GM19238 (cell line): ENCODE data around the gene ABHD2.

Source experiments
- DNase-seq: peaks from one replicate; pipeline ENCODE4 v3.0.0; 2011; ENCODE audit warnings: low spot score; ENCODE audit not compliant: insufficient read length

Gene ABHD2

DNA sequence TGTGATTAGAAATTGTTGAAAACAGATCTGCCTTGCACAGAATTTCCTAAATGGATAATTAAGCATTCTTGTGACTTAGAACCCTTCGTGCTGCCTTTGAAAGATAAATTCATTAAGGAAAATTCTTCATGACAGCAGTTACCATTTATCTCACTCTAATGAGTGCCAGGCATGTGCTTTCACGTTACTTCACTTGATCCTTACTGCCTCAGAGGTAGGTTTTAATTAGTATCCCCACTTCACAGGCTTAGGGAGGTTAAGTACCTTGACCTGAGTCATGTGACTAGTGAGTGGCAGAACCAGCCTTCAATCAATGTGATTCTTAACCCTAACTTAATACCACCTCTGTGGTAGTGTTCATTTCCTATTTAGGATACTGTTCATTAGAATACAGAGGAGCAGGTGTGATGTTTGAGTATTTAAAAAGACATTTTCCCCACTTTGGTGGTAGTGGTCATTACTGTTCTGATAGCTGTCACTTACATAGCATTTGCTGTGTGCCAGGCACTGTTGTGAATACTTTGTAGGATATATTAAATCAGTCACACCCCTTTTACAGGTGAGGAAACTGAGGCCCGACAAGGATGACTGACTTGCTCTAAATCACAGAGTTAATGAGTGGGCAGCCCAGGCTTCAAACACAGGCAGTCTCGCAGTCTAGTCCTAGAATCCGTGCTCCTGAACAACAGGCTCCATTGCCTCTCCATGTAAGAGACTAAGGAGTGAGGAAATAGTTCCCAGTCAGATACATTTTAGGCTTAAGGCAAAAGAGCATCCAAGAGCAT, 75.2 kb downstream of the ABHD2 start:
- no peak for DNase-seq

DNA sequence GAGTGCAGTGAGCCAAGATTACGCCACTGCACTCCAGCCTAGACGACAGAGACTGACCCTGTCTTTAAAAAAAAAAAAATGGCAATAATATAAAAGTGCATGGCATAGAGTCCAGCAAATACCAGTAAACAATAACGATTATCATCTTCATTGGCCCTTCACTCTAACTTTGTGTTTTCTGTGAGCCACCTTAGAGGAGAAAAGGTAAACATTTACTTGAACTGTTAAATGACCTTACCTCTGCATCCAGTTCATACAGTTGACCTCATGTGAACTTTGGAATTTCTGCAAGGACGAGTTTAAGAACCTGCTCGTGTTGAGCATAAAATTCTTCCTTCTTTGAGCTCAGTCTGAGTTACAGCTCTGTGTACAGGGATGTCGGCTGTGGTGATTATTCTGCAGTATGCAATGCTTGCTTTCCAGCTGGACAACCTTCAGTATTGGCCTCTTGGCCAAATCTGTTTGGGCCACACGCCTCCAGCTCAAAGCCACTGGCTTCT, 76.5 kb downstream of the ABHD2 start:
- DNase-seq: no peak

DNA sequence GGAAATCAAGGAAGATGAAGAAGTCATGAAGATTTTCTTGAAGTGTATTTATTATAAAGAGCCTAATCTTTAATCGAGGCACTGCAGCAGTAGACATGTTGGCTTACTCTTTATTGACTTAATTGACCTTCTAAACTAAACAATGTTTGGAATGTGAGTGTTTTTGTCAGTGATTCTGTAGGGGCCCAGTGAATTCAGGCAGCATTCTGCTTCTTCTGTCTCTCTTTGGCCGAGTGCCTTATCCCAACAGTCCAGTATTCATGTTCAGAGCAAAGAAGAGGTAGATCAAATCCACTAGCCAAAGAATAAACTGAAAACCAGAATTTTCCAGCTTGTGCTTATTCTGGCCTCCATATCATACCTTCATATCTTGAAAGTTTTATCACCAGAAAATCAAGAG, 77.4 kb downstream of the ABHD2 start:
- DNase-seq: no peak

DNA sequence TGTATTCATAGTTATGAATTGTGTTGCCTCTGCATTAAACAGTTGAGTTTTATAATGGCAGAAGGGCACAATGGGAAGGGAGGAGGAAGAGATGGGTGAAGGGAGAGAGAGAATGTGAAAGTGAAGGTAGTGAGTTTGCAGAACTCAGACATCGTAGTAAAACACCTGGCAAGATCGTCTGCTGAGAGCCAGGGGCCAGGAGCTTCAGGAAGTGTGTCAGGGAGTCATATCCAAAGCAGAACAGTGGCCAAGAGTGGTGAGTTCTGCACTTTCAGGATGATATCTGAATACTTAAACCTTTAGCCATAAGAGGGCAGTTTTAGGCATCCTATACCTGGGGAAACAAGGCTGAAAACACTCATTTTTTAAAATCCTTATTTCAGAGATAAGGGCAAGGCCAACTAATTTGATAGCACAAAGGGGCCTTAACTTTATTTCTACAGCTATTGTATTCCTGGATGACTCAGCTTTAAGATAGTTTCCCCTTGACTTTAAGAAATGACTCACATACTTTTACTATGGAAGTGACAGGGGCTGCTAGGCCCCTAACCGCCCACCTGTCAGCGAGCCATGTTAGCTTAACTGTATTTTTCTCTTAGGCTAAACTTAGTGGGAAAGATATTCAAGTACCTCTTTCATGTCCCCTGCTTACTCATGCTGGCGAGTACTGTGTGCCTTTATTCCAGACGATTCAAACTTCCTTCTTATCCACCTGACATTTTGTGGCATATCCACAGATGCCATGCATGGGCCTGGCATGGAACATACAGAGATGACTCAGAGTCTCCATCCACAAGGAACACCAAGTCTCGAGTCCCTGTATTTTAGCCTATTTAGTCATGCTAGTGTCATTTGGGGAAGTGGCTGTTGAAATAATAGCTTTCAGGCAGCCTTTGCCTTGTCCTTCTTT, 79.3 kb downstream of the ABHD2 start:
- peak; percentile 26 for DNase-seq

DNA sequence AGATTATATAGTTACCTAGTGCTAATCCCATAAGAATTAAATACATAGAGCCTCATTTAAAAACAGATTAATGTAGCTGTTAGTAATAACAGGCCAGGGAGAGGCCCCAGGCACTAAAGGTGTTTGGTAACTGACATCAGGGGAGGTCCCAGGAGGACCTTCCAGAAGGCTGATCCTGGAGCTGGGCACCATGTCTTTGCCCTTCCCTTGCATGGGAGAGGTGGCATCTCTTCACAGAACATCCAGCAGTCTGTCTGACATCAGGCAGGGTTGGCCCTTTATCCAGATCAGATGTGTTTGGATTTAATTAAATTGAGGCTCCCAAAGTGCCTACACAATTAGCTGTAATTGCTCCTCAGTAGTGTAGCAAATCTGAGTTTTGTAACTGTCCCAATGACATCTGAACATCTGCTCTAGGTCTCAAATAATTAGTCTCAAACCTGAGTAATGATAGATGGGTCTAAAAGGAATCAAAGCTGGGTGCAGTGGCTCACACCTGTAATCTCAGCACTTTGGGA, 80.1 kb downstream of the ABHD2 start:
- DNase-seq: no peak

DNA sequence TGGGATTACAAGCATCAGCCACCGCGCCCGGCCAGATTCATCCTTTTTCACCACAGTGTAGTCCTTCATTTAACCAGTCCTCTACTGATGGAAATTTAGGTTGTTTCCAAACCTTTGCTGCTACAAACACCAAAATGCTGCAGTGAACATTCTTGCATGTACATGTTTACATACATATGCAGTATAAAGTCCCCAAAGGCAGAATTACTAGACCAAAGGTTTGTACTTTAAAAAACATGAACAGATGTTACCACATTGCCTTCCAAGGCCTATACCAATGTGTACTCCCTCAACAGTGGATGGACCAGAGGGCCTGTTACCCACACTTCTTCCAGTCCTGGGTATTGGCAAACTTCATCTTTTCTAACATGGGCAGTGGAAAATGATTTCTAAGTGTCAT, 82.1 kb downstream of the ABHD2 start:
- DNase-seq: no peak

DNA sequence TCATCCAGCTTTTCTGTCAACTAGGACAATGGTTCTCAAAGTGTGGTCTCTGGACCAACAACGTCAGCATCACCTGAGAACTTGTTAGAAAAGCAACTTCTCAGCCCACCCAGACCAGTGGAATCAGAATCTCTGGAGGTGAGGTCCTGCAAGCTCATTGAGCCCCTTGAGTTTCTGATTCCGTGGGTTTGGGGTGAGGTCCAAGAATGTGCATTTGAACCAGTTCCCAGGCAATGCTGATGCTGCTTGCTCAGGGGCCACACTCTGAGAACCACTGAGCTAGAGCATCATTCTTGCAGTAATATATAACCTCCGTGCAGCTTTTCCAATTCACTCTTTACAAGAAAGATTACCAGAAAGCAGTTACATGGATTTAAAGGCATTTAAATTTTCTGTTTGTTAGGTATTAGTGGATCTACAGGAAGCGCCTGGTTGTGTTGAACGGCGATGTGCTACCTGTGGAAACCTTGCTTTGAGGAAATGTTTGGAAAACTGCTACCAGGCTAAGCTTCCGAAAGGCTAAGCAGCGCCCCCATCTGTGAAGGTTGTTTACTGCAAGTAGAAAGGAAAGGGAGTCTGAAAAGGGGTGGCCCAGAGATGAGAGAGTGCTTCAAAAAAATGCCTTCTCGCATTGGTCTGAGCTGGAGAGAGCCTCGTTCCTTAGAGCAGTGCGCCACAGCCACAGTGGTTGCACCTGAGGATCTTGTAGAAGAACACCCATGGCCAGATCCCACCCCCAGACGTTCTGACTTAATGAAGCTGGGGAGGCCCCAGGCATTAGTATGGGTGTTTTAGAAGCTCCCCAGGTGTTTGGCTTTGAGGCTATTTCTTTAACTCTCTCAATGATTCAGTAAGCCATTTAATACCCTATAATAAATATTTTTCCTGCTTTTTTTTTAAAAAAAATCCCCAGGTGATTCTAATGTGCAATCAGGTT, 83.1 kb downstream of the ABHD2 start:
- DNase-seq: no peak

DNA sequence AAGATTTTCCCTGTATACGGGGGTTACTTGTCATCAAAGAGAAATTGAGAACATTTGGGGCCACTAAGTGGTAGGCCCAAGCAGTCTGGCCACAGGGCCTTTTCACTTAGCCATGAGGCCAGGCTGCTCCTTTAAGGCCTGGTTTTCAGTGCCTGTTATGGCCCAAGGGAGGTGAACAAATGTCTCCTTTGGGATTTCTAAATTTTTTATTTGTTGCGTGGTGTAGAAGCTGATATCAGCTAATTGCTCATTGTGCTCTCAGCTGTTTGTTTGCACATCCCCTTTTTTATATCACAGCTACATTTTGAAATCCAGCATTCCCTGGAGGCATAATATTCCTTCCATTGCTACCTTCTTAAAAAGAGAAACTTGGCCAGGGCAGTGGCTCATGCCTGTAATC, 84.7 kb downstream of the ABHD2 start:
- no peak for DNase-seq

DNA sequence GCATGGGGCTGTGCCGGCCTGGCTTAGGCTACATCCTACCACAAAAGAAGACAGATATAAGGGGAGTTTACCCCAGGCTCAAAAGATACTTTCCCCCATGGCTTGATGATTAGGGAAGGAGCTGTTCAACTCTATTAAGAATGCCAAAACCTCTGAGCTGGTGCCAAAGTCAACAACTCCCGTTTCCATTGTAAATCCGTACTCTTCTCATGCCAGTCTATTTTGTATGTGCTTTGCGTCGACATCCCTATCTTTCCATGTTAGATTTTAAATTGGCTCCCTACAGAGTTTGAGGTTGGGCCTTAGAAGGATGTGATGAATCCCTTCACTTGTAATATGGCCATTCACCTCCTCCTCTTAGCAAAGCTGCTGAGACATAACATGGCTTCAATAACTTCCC, 86.2 kb downstream of the ABHD2 start:
- DNase-seq: no peak

DNA sequence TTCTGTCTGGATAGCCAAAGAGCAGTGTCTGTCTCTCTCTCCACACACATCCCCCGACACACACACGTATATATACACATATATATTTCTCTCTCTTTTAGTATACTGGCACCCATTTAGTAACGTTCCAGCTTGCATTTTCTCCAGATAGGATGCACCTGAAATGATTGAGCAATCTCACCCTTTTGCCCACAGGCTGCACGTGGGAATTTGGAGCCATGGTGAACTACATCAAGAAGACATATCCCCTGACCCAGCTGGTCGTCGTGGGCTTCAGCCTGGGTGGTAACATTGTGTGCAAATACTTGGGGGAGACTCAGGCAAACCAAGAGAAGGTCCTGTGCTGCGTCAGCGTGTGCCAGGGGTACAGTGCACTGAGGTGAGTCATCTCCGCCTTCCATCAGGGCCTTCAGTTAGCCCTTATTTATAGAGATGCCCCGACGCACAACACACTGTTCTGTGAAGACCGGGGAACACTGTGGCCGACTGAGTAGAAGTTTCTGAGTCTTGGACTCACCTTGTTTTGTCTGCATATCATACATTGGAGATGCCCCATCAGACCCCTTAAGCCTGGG, 87.4 kb downstream of the ABHD2 start:
- no peak for DNase-seq

DNA sequence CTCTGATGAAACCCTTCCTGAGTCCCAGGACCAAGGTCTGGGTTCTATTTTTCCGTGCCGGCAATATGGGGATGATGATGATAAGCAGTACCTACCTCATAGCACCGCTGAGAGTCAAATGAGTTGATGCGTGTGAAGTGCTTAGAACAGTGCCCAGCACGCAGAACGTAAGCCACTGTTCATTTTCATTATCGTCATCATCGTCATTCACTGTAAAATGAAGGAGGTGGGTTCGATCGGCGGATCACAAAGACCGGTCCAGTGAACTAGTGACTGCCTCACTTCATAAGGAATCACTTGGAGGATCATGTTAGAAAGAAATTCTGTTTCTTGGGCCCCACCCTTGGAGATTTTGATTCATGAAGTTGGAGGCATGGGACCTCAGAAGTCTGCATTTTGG, 88.9 kb downstream of the ABHD2 start:
- DNase-seq: no peak

DNA sequence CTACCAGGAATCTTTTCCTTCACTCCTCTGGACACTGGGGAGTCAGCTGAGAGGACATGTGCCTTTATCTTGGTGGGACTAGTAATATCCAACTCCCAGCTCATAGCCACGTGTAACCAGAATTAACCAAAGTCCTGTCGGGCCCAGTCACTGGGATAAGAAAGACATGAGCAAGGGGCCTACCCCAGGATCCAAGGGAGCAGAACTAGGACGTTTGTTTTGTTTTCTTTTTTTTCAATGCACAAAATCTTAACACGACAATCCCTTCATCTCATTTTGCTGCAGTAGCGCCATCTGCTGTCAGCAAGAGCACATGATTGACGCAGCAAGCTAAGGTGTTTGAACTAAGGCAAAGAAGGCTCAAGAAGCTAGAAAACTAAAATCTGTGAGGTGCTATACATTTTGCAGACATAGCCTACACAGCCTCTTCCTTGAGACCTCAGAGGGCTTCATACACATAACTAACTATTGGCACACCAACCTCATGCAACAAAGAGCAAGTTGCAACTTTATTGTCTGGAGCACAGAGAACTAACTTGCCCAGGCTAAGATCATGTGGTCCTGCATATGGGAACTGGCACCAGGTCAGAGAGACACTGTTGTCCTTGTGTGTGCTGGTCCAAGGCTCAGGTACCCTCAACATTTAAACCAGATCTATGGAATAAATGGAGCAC, 89.5 kb downstream of the ABHD2 start:
- peak; percentile 15 for DNase-seq

DNA sequence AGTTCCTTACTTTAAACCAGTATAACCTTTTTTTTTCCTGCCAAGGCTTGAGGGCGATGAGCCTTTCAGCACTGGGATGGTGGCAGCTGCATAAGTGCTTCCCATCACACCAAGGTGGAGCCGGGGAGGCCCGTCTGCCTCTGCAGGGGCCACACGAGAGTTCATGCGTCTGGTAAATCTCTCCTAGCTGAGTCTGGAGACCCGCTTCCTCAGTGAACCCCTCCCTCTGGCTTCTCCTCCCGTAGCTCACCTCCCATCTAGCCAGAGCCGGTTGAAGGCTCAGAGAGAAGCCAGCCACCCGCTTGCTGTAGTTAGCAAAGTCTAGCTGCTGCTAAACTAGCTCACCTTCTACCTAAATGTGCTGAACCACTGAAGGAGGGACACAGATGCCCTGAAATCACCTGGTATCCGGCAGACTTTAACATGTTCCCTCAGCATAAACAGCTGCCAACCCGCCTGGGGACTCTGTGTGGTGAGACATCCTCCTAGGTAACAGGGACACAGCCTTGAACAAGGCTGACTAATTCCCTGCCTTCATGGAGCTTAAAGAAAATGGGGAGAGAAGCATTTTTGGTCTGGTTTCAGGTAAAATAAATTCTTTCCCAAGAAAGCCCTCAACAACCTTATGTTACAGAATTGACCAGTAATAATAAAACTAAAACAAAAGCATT, 90.2 kb downstream of the ABHD2 start:
- DNase-seq: no peak

DNA sequence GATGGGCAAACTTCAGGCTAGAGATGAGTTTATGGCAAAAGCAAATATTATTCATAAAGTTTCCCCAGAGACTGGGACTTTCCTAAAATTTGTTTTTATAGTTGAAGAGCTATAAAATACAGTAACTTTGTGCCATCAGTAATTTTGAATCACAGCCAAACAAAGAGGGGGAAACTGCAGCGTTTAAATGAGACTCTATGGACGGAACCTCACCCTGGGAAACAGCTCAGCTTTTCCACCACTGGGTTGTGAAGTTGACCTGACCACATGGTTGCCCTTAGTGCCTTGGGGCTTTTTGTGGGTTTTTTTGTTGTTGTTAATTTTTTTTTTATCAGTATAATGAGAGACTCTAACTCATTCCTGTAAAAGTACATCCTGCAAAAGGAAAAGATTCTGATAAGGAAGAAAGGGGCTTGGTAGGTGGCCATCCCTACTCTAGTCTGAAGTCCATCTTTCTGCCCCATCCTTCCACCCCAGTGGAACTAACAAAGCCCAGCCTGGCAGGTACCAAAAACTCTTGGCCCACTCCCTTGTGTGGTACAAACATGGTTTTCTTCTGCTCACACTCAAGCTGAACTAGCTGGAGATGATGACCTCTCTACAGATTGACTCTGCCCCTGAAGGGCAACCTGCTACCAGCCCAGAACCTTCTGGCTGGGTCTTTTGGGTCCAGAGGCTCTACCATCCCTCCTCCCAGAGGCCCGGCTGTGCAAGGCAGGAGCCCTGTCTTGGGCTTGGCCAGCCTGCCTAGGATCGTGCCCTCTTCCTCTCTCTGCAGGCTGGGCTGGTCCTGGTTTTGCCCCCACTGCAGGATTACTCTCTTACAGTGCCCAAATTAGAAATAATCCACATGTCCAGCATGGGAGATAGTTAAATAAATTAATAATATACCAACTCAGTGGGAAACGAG, 92.0 kb downstream of the ABHD2 start:
- DNase-seq: no peak

DNA sequence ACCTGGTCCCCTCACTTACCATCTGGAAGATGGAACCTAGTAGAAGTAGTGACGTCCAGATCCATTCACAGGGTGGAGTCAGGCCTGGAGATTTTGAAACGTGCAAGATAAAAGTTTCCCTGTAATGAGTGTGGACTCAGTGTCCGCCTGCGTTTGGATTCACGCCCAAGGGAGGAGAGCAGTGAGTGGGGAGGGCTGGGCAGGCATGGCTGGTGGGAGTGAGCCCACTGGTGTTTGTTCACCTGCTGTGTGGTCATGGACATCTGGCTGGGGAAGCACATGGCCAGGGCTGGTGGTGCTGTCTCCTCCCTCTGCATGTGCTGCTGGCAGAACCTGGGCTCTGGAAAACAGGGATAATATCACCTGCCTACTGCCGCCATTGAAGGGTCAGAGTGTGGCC, 96.1 kb downstream of the ABHD2 start:
- no peak for DNase-seq

DNA sequence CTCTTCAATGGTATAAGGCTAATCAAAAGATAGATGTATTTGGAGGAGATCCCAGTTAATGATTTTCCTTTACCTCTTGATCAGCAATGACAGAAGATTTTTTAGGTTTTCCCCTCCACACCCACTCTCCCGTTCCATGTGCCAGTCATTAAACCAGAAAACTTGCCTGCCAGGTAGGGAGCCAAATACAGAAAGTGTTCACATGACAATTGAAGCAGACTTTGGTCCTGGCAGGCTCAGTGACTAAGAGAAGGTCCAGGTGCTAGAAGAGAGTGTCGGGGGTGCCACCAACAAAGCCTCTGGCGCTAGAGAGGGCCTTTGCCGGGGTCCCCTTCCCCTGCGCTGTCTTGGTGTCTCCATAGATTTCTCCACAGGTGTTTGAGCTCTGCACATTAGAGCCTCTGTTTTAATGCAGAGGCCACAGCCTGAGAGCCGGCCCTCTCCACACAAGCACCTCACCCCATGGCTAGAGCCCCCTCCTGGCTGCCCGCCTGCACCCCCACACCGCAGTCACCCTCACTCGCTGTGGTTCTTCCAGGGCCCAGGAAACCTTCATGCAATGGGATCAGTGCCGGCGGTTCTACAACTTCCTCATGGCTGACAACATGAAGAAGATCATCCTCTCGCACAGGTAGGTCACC, 96.8 kb downstream of the ABHD2 start:
- no peak for DNase-seq

DNA sequence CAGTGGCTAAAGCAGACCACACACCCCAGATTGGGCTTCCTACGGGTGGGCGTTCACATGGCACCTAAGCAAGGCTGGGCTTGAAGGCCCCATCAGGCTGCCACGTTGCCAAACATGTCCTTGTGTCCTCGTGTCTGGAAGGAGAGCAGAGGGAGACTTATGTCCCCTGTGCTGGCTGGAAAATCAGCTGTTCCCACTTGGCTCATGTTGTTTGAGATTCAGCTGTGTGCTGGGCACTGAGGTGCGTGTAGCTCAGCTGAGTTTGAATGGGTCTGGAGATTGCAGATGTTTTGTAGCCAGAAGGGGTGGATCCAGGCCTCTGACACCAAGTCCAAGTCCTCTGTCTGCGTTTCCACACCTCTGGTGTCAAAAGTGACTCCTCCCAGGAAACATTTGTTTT, 98.5 kb downstream of the ABHD2 start:
- DNase-seq: no peak
